ENCODE measurements around the gene MT1M.

MT1M gene

GRCh38 chr16:56615353-56615752, 17.1 kb upstream of the MT1M start:
- ChIA-PET POLR2A (no interaction called here), CTCF (no interaction called here)
- H3K27ac ChIP-seq (ENCODE audit: extremely low read depth, low read depth, low read length): no peak overlapping the region
- H3K4me3 ChIP-seq (ENCODE audit: low read depth, low read length): no peak overlapping the region
- no peaks in the 10 kb centered on the region for H3K9me3 ChIP-seq (ENCODE audit: control insufficient read depth, insufficient read depth, low read depth, low read length)
- TF ChIP-seq, protein P1, sequence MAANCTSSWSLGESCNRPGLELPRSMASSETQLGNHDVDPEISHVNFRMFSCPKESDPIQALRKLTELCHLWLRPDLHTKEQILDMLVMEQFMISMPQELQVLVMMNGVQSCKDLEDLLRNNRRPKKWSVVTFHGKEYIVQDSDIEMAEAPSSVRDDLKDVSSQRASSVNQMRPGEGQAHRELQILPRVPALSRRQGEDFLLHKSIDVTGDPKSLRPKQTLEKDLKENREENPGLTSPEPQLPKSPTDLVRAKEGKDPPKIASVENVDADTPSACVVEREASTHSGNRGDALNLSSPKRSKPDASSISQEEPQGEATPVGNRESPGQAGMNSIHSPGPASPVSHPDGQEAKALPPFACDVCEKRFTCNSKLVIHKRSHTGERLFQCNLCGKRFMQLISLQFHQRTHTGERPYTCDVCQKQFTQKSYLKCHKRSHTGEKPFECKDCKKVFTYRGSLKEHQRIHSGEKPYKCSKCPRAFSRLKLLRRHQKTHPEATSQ (tag by site-specific recombination; IDR thresholded peaks at IDR 0.05): no peak
- TF ChIP-seq ZNF561 (tag by site-specific recombination; IDR thresholded peaks at IDR 0.05; ENCODE audit: borderline replicate concordance) (no peak), ZNF843 (tag by site-specific recombination; IDR thresholded peaks at IDR 0.05) (no peak)
- H3K36me3 ChIP-seq (ENCODE audit: control insufficient read depth in 2 of 2, insufficient read depth in 1 of 2, low read length in 2 of 2): no peaks in the 10 kb centered on the region
- no peaks in the 10 kb centered on the region for H3K4me1 ChIP-seq (ENCODE audit: control insufficient read depth, insufficient read depth, low read length)

GRCh38 chr16:56616608-56617211, 15.7 kb upstream of the MT1M start:
- TF ChIP-seq YY1 (tag by site-specific recombination; IDR thresholded peaks at IDR 0.05) (no peak), ZSCAN23 (tag by site-specific recombination; IDR thresholded peaks at IDR 0.05) (no peak), BCL6B (tag by site-specific recombination; IDR thresholded peaks at IDR 0.05) (no peak)
- TF ChIP-seq, protein P2, sequence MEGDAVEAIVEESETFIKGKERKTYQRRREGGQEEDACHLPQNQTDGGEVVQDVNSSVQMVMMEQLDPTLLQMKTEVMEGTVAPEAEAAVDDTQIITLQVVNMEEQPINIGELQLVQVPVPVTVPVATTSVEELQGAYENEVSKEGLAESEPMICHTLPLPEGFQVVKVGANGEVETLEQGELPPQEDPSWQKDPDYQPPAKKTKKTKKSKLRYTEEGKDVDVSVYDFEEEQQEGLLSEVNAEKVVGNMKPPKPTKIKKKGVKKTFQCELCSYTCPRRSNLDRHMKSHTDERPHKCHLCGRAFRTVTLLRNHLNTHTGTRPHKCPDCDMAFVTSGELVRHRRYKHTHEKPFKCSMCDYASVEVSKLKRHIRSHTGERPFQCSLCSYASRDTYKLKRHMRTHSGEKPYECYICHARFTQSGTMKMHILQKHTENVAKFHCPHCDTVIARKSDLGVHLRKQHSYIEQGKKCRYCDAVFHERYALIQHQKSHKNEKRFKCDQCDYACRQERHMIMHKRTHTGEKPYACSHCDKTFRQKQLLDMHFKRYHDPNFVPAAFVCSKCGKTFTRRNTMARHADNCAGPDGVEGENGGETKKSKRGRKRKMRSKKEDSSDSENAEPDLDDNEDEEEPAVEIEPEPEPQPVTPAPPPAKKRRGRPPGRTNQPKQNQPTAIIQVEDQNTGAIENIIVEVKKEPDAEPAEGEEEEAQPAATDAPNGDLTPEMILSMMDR (tag by site-specific recombination; IDR thresholded peaks at IDR 0.05): no peak
- CTCF ChIA-PET: no interaction called here

DNA sequence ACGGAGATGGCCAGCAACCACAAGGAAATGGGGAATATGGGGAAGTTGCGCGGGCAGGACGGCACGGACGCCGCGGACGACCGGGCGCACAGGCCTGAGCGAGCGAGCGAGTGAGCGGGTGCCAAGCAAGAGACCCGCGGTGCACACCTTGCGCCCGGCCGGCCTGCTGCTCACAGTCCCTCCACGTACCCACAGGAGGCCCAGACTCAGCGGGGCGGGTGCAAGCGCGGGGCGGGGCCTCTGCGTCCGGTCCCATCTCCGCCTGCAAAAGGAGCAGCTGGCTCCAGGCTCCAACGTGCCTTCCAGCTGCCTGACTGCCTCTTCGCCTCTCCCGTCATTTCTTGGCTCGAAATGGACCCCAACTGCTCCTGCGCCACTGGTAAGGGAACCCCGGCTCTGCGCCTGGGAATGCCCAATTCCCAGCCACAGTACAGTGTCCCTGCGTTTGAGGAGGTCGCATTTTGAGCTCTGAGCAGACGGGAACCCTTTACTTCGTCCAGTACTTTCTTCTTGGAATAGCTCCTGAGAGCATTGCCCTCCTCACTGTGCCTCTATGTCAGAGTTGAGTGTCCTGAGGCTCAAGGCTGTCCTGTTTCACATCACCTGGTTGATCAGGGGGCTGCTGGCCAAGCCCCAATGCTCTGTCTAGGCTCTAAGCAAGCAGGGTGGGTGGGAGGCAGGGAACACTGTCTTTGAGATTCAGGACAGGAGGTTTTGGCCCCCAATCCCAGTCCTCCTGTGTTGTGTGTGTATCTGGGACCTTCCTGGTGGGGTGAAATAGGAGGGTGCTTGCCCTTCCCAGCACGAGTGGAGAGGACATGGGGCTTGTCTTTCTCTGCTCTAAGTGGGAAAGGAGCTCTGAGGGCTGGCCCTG, 15.0 kb upstream of the MT1M start:
- Histone ChIP-seq H3K36me3 (ENCODE audit: control insufficient read depth in 2 of 2, insufficient read depth in 1 of 2, low read length in 2 of 2) (no peaks in the 10 kb centered on the region), H3K27ac (ENCODE audit: extremely low read depth, low read depth, low read length) (no peak overlapping the region), H3K4me1 (ENCODE audit: control insufficient read depth, insufficient read depth, low read length) (no peaks in the 10 kb centered on the region), H3K4me3 (ENCODE audit: low read depth, low read length) (no peak overlapping the region), H3K9me3 (ENCODE audit: control insufficient read depth, insufficient read depth, low read depth, low read length) (no peaks in the 10 kb centered on the region)
- TF ChIP-seq, protein P3, sequence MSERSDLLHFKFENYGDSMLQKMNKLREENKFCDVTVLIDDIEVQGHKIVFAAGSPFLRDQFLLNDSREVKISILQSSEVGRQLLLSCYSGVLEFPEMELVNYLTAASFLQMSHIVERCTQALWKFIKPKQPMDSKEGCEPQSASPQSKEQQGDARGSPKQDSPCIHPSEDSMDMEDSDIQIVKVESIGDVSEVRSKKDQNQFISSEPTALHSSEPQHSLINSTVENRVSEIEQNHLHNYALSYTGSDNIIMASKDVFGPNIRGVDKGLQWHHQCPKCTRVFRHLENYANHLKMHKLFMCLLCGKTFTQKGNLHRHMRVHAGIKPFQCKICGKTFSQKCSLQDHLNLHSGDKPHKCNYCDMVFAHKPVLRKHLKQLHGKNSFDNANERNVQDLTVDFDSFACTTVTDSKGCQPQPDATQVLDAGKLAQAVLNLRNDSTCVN (tag by site-specific recombination; optimal IDR thresholded peaks at IDR 0.05): no peak
- TF ChIP-seq ZNF16 (tag by site-specific recombination; IDR thresholded peaks at IDR 0.05; ENCODE audit: low read depth): no peak
- TF ChIP-seq ZNF596 (tag by site-specific recombination; IDR thresholded peaks at IDR 0.05): no peak
- no peak for TF ChIP-seq YY2 (tag by site-specific recombination; IDR thresholded peaks at IDR 0.05)
- no peak for TF ChIP-seq ZNF426 (tag by site-specific recombination; IDR thresholded peaks at IDR 0.05)
- no peak for TF ChIP-seq ZBTB7A (tag by site-specific recombination; IDR thresholded peaks at IDR 0.05; ENCODE audit: low read depth)
- ChIA-PET POLR2A (interaction anchor here (1.4 kb wide), 1 partner anchor 8 kb away, joined by 3 read pairs; no protein-coding TSS in a partner anchor), CTCF (interaction anchor here (0.5 to 0.6 kb wide), 2 partner anchors 9 to 51 kb away, joined by 3 to 4 read pairs; no protein-coding TSS in a partner anchor)

More at GRCh38 chr16:56616608-56617211, 15.7 kb upstream of the MT1M start:
- Histone ChIP-seq H3K27ac (ENCODE audit: extremely low read depth, low read depth, low read length) (no peak overlapping the region), H3K9me3 (ENCODE audit: control insufficient read depth, insufficient read depth, low read depth, low read length) (no peaks in the 10 kb centered on the region), H3K4me3 (ENCODE audit: low read depth, low read length) (no peak overlapping the region), H3K4me1 (ENCODE audit: control insufficient read depth, insufficient read depth, low read length) (no peaks in the 10 kb centered on the region), H3K36me3 (ENCODE audit: control insufficient read depth in 2 of 2, insufficient read depth in 1 of 2, low read length in 2 of 2) (no peaks in the 10 kb centered on the region)
- POLR2A ChIA-PET: no interaction called here
